ENCODE measurements around the gene SUGP2. TPM values are rescaled to one million over a fixed set of nuclear protein-coding genes. Genes with fewer than 3 reads are reported as not detected.

The SUGP2 gene
- 27.7 and 29.5 TPM in 2 replicates for total RNA-seq

GRCh38 chr19:19033426-19034203, at the start of gene SUGP2, which contains the start of gene ARMC6:
TSS of gene SUGP2 (minus strand) at chr19:19033517. CDS start at chr19:19031071, 2,446 bp downstream.
TSS of gene ARMC6 (plus strand) at chr19:19033603. CDS start at chr19:19034210, 607 bp downstream.
- no peaks in the 10 kb centered on the region for H3K27me3 ChIP-seq (ENCODE audit: control insufficient read depth, insufficient read depth, low read length)
- no peaks in the 10 kb centered on the region for H3K36me3 ChIP-seq (ENCODE audit: control insufficient read depth, insufficient read depth, low read length)
- H3K4me3 ChIP-seq (ENCODE audit: low read depth, low read length): peak within 1 kb of the TSS; percentile 96
- no peak for DNase-seq (ENCODE audit: low read depth)
- TF ChIP-seq CTCF (IDR thresholded peaks at IDR 0.05; ENCODE audit: insufficient read depth, low read length, poor library complexity, severe bottlenecking): no peak

- no peaks in the 10 kb centered on the region for H3K36me3 ChIP-seq (ENCODE audit: control insufficient read depth, insufficient read depth, low read length)
- DNase-seq (ENCODE audit: low read depth): no peak
- peaks cover 3% of the 10 kb centered on the region for H3K27me3 ChIP-seq (ENCODE audit: control insufficient read depth, insufficient read depth, low read length)
- no peak for TF ChIP-seq CTCF (IDR thresholded peaks at IDR 0.05; ENCODE audit: insufficient read depth, low read length, poor library complexity, severe bottlenecking)
- no peak overlapping the region for H3K4me3 ChIP-seq (ENCODE audit: low read depth, low read length)
These were observed 48.4 kb upstream of the SUGP2 start for GRCh38 chr19:19081642-19082151.

- Histone ChIP-seq H3K27me3 (ENCODE audit: control insufficient read depth, insufficient read depth, low read length) (peaks cover 3% of the 10 kb centered on the region), H3K4me3 (ENCODE audit: low read depth, low read length) (no peak overlapping the region), H3K36me3 (ENCODE audit: control insufficient read depth, insufficient read depth, low read length) (no peaks in the 10 kb centered on the region)
- no peak for TF ChIP-seq CTCF (IDR thresholded peaks at IDR 0.05; ENCODE audit: insufficient read depth, low read length, poor library complexity, severe bottlenecking)
- DNase-seq (ENCODE audit: low read depth): no peak
These were observed 46.3 kb upstream of the SUGP2 start for GRCh38 chr19:19079571-19079970.

- Histone ChIP-seq H3K36me3 (ENCODE audit: control insufficient read depth, insufficient read depth, low read length) (no peaks in the 10 kb centered on the region), H3K27me3 (ENCODE audit: control insufficient read depth, insufficient read depth, low read length) (peaks cover 3% of the 10 kb centered on the region), H3K4me3 (ENCODE audit: low read depth, low read length) (no peak overlapping the region)
- no peak for DNase-seq (ENCODE audit: low read depth)
- no peak for TF ChIP-seq CTCF (IDR thresholded peaks at IDR 0.05; ENCODE audit: insufficient read depth, low read length, poor library complexity, severe bottlenecking)
These were observed 45.5 kb upstream of the SUGP2 start for GRCh38 chr19:19078801-19079200.

- DNase-seq (ENCODE audit: low read depth): no peak
- Histone ChIP-seq H3K27me3 (ENCODE audit: control insufficient read depth, insufficient read depth, low read length) (peaks cover 3% of the 10 kb centered on the region), H3K4me3 (ENCODE audit: low read depth, low read length) (no peak overlapping the region), H3K36me3 (ENCODE audit: control insufficient read depth, insufficient read depth, low read length) (no peaks in the 10 kb centered on the region)
- no peak for TF ChIP-seq CTCF (IDR thresholded peaks at IDR 0.05; ENCODE audit: insufficient read depth, low read length, poor library complexity, severe bottlenecking)
These were observed 43.8 kb upstream of the SUGP2 start for GRCh38 chr19:19077103-19077502.

Data from kidney epithelial cell (primary cell).